K562 (cell line): Measurements from ENCODE around the gene TARS3. TPM values are rescaled to one million over a fixed set of nuclear protein-coding genes. Genes with fewer than 3 reads are reported as not detected.

ENCODE experiments used
- ETV1 ChIP-seq: fragments of 450-650 bp; conservative IDR thresholded peaks from 2 replicates; pipeline ENCODE4 v1.6.1; 2016; ENCODE audit warnings: missing genetic modification characterization, control low read depth, low read depth, missing compliant biosample characterization
- EZH2 ChIP-seq: IDR thresholded peaks from 2 replicates; pipeline ENCODE4 v1.6.1; 2012; ENCODE audit warnings: low read depth, mild to moderate bottlenecking, inconsistent platforms, low read length, borderline replicate concordance
- FOXJ2 ChIP-seq: fragments of 200-800 bp; sonication (Bioruptor generic); IDR thresholded peaks from 2 replicates; pipeline ENCODE4 v1.6.1; 2016; ENCODE audit warnings: missing genetic modification characterization, missing compliant biosample characterization
- HDAC2 ChIP-seq: fragments of 450-650 bp; IDR thresholded peaks from 2 replicates; pipeline ENCODE4 v1.6.1; 2016; ENCODE audit warnings: mild to moderate bottlenecking
- NR1H2 ChIP-seq: sonication (generic); formaldehyde crosslinking; IDR thresholded peaks from 2 replicates; pipeline ENCODE4 v1.4.0; 2020; ENCODE audit warnings: mild to moderate bottlenecking, missing genetic modification reagents
- PHB2 ChIP-seq: fragments of 450-650 bp; IDR thresholded peaks from 2 replicates; pipeline ENCODE4 v1.6.1; 2017; ENCODE audit warnings: low read depth
- POLR3A ChIP-seq: IDR thresholded peaks from 2 replicates; pipeline ENCODE4 v1.6.1; 2011; ENCODE audit warnings: borderline replicate concordance, mild to moderate bottlenecking, moderate library complexity; ENCODE audit not compliant: insufficient read length, insufficient read depth; ENCODE audit errors: extremely low read depth
- RBFOX2 ChIP-seq: fragments of 200-400 bp; formaldehyde crosslinking; IDR thresholded peaks from 2 replicates; pipeline ENCODE4 v1.6.1; 2017; ENCODE audit warnings: low read depth, mild to moderate bottlenecking, low read length, moderate library complexity
- SRF ChIP-seq, 2 experiments: fragments of 250-450, 450-650 bp in 1 of 2; sonication (Bioruptor Pico) in 1 of 2; sonication (generic) in 1 of 2; formaldehyde crosslinking; IDR thresholded peaks; 2 replicates each; pipeline versions ENCODE4 v1.5.0 to v1.5.1; 2020 to 2022; ENCODE audit warnings: mild to moderate bottlenecking in 1 of 2, missing genetic modification reagents in 1 of 2
- SRSF9 ChIP-seq: fragments of 200-400 bp; formaldehyde crosslinking; IDR thresholded peaks from 2 replicates; pipeline ENCODE4 v1.6.1; 2017; ENCODE audit warnings: low read depth, low read length, borderline replicate concordance
- ZBED1 ChIP-seq: IDR thresholded peaks from 2 replicates; pipeline ENCODE4 v1.6.1; 2014
- ZNF766 ChIP-seq: fragments of 200-800 bp; sonication (Bioruptor generic); conservative IDR thresholded peaks from 2 replicates; pipeline ENCODE4 v1.6.1; 2016; ENCODE audit warnings: missing genetic modification characterization, missing compliant biosample characterization
- ZSCAN32 ChIP-seq: fragments of 450-650 bp; formaldehyde crosslinking; IDR thresholded peaks from 2 replicates; pipeline ENCODE4 v1.4.0; 2020; ENCODE audit warnings: mild to moderate bottlenecking, moderate library complexity
- polyA plus RNA-seq, 8 experiments: library from polyadenylated mRNA; depleted of rRNA in 4 of 8; stranded (reverse) in 5 of 8; unstranded in 3 of 8; fragments of >200 nt; fragmentation: Nextera tagmentation in 2 of 8; fragmentation: Illumina TruSeq in 1 of 8; extraction: Ambion mirVana in 2 of 8; extraction: Trizol in 1 of 8; gene quantifications; 2 replicates each; pipeline versions ENCODE4 v1.2.1 to v1.2.3, GENCODE V29; 2011 to 2014; ENCODE audit warnings: inconsistent platforms in 1 of 8, missing spikeins in 1 of 8
- total RNA-seq, 7 experiments: library from RNA; depleted of rRNA in 6 of 7; stranded (reverse); fragments of >200 nt in 6 of 7; fragmentation: Illumina TruSeq in 2 of 7; extraction: Trizol in 2 of 7; gene quantifications; 2 replicates each; pipeline versions ENCODE4 v1.2.1 to v1.2.3, GENCODE V29; 2011 to 2021; ENCODE audit warnings: low replicate concordance in 1 of 7
- TF ChIP-seq, protein P1 (sequence below): fragments of 250-450 bp; sonication (Bioruptor Pico); IDR thresholded peaks from 2 replicates; pipeline ENCODE4 v1.5.1; 2021; ENCODE audit warnings: mild to moderate bottlenecking
- TF ChIP-seq, protein P2 (sequence below): sonication (generic); formaldehyde crosslinking; IDR thresholded peaks from 2 replicates; pipeline ENCODE4 v1.8.0; 2023; ENCODE audit warnings: mild to moderate bottlenecking, missing genetic modification reagents
- TF ChIP-seq, protein P3 (sequence below): sonication (generic); formaldehyde crosslinking; IDR thresholded peaks from 2 replicates; pipeline ENCODE4 v1.8.0; 2022; ENCODE audit warnings: mild to moderate bottlenecking, missing genetic modification reagents
- TF ChIP-seq, protein P4 (sequence below): IDR thresholded peaks from 2 replicates; pipeline ENCODE4 v1.6.1; 2012; ENCODE audit warnings: low read depth, low read length, improper control_type of control experiment, borderline replicate concordance
- TF ChIP-seq, protein P5 (sequence below): sonication (generic); formaldehyde crosslinking; IDR thresholded peaks from 2 replicates; pipeline ENCODE4 v1.8.0; 2022; ENCODE audit warnings: mild to moderate bottlenecking, missing genetic modification reagents

The TARS3 gene
- total and polyA plus RNA-seq, 9 of the 15 experiments (the other 6 are each of a cell fraction or from before 2014, with no cell fraction given), result 2.1 to 14.7 (median 9.8) TPM

DNA sequence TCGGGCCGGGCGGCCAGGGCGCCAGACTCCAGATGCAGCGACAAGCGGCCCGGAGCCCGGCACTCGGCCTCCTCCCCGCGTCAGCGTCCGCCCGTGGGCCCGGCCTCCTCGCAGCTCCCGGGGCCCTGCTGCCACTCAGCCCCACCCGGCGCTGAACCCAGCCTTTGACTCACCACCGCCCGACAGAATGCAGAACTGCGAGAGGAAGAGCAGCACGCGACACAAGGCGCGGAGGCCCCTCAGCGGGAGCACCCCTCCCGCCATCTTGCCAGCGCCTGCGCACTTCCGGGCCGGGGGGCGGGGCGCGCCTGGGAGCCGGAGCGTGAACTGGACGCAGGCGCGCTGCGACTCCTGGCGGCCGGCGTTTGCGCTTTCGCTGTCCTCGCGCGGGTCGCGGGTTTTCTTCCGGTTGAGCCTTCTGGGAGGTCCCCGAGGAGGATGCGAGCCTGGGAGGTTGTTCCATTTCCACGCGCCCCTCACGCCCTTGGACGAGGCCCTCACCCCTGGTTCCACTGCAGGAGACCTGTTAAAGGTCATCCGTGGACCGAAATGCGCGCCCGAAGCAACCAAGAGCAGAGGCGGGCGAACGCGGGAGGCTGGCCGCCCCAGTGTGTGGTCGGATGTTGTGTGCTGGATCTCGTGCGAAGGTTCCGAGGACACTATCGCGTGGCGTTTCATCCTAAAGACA, 72.0 kb downstream of the TARS3 start, which contains the start of gene TM2D3 (continued):
- TF ChIP-seq, protein P1, sequence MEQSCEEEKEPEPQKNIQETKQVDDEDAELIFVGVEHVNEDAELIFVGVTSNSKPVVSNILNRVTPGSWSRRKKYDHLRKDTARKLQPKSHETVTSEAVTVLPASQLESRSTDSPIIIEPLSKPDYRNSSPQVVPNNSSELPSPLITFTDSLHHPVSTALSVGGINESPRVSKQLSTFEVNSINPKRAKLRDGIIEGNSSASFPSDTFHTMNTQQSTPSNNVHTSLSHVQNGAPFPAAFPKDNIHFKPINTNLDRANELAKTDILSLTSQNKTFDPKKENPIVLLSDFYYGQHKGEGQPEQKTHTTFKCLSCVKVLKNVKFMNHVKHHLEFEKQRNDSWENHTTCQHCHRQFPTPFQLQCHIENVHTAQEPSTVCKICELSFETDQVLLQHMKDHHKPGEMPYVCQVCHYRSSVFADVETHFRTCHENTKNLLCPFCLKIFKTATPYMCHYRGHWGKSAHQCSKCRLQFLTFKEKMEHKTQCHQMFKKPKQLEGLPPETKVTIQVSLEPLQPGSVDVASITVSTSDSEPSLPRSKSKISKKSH (CRISPR knock-in tag), result no peak
- TF ChIP-seq, protein P2, sequence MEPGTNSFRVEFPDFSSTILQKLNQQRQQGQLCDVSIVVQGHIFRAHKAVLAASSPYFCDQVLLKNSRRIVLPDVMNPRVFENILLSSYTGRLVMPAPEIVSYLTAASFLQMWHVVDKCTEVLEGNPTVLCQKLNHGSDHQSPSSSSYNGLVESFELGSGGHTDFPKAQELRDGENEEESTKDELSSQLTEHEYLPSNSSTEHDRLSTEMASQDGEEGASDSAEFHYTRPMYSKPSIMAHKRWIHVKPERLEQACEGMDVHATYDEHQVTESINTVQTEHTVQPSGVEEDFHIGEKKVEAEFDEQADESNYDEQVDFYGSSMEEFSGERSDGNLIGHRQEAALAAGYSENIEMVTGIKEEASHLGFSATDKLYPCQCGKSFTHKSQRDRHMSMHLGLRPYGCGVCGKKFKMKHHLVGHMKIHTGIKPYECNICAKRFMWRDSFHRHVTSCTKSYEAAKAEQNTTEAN (CRISPR knock-in tag), result 0 out of 2 replicates have a peak, but pooled peaks have one; percentile 61
- TF ChIP-seq SRSF9 (no peak), ZBED1 (0 out of 2 replicates have a peak, but pooled peaks have one; percentile 46), ZNF766 (no peak), ZSCAN32 (CRISPR knock-in tag) (no peak), FOXJ2 (tag) (peak; percentile 54; the same call in 1 of the 2 replicates), SRF (CRISPR knock-in tag; IDR thresholded peaks at IDR 0.05) (peak in 1 of 2 experiments; percentile 63; a peak in 2 of 4 replicates), RBFOX2 (peak; percentile 98), ETV1 (tag) (peak; percentile 91), NR1H2 (CRISPR knock-in tag) (no peak), HDAC2 (no peak), POLR3A (no peak), PHB2 (no peak), EZH2 (no peak)
- TF ChIP-seq, protein P3, sequence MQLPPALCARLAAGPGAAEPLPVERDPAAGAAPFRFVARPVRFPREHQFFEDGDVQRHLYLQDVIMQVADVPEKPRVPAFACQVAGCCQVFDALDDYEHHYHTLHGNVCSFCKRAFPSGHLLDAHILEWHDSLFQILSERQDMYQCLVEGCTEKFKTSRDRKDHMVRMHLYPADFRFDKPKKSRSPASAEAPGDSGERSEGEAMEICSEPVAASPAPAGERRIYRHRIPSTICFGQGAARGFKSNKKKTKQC (CRISPR knock-in tag), result peak; percentile 32; the same call in 1 of the 2 replicates
- TF ChIP-seq, protein P4, sequence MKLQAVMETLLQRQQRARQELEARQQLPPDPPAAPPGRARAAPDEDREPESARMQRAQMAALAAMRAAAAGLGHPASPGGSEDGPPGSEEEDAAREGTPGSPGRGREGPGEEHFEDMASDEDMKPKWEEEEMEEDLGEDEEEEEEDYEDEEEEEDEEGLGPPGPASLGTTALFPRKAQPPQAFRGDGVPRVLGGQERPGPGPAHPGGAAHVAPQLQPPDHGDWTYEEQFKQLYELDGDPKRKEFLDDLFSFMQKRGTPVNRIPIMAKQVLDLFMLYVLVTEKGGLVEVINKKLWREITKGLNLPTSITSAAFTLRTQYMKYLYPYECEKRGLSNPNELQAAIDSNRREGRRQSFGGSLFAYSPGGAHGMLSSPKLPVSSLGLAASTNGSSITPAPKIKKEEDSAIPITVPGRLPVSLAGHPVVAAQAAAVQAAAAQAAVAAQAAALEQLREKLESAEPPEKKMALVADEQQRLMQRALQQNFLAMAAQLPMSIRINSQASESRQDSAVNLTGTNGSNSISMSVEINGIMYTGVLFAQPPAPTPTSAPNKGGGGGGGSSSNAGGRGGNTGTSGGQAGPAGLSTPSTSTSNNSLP, result no peak
- TF ChIP-seq, protein P5, sequence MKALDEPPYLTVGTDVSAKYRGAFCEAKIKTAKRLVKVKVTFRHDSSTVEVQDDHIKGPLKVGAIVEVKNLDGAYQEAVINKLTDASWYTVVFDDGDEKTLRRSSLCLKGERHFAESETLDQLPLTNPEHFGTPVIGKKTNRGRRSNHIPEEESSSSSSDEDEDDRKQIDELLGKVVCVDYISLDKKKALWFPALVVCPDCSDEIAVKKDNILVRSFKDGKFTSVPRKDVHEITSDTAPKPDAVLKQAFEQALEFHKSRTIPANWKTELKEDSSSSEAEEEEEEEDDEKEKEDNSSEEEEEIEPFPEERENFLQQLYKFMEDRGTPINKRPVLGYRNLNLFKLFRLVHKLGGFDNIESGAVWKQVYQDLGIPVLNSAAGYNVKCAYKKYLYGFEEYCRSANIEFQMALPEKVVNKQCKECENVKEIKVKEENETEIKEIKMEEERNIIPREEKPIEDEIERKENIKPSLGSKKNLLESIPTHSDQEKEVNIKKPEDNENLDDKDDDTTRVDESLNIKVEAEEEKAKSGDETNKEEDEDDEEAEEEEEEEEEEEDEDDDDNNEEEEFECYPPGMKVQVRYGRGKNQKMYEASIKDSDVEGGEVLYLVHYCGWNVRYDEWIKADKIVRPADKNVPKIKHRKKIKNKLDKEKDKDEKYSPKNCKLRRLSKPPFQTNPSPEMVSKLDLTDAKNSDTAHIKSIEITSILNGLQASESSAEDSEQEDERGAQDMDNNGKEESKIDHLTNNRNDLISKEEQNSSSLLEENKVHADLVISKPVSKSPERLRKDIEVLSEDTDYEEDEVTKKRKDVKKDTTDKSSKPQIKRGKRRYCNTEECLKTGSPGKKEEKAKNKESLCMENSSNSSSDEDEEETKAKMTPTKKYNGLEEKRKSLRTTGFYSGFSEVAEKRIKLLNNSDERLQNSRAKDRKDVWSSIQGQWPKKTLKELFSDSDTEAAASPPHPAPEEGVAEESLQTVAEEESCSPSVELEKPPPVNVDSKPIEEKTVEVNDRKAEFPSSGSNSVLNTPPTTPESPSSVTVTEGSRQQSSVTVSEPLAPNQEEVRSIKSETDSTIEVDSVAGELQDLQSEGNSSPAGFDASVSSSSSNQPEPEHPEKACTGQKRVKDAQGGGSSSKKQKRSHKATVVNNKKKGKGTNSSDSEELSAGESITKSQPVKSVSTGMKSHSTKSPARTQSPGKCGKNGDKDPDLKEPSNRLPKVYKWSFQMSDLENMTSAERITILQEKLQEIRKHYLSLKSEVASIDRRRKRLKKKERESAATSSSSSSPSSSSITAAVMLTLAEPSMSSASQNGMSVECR, result peak; percentile 97
